ENCODE results near the gene TMC5. TPM values are rescaled to one million over a fixed set of nuclear protein-coding genes. Genes with fewer than 3 reads are reported as not detected.
"Not testable (repeated sequence)": the region's sequence is repeated elsewhere in the genome, so short reads cannot be mapped to it uniquely, and the experiment has no call there.

The TMC5 gene
- not detected in 2 replicates for total RNA-seq

- no peak for DNase-seq (ENCODE audit: low read depth, low spot score)
These were observed at the start of gene TMC5 for GRCh38 chr16:19417640-19418039. TMC5 (plus strand) TSS chr16:19417883; CDS start chr16:19440039, 22,156 bp downstream.

- not testable (repeated sequence) for DNase-seq (ENCODE audit: low read depth, low spot score)
These were observed 45.1 kb upstream of the TMC5 start for GRCh38 chr16:19372541-19372940.

GRCh38 chr16:19374402-19374801 is 43.3 kb upstream of the TMC5 start:
- no peak for DNase-seq (ENCODE audit: low read depth, low spot score)

GRCh38 chr16:19375561-19376158 is 42.0 kb upstream of the TMC5 start:
- peak; percentile 17 for DNase-seq (ENCODE audit: low read depth, low spot score)

- no peak for DNase-seq (ENCODE audit: low read depth, low spot score)
These were observed 39.8 kb upstream of the TMC5 start for GRCh38 chr16:19377864-19378263.

- no peak for DNase-seq (ENCODE audit: low read depth, low spot score)
These were observed 39.2 kb upstream of the TMC5 start for GRCh38 chr16:19378511-19378910.

- no peak for DNase-seq (ENCODE audit: low read depth, low spot score)
These were observed 37.8 kb upstream of the TMC5 start for GRCh38 chr16:19379838-19380237.

- DNase-seq (ENCODE audit: low read depth, low spot score) = no peak
These were observed 37.4 kb upstream of the TMC5 start for GRCh38 chr16:19380328-19380727.

- DNase-seq (ENCODE audit: low read depth, low spot score) = no peak
These were observed 35.4 kb upstream of the TMC5 start for GRCh38 chr16:19382084-19382801.

GRCh38 chr16:19382887-19383816 is 34.5 kb upstream of the TMC5 start:
- DNase-seq (ENCODE audit: low read depth, low spot score) = no peak

- DNase-seq (ENCODE audit: low read depth, low spot score) = no peak
These were observed 33.0 kb upstream of the TMC5 start for GRCh38 chr16:19384656-19385055.

- no peak for DNase-seq (ENCODE audit: low read depth, low spot score)
These were observed 31.2 kb upstream of the TMC5 start for GRCh38 chr16:19386525-19386924.

- DNase-seq (ENCODE audit: low read depth, low spot score) = no peak
These were observed 28.4 kb upstream of the TMC5 start for GRCh38 chr16:19389246-19389645.

- not testable (repeated sequence) for DNase-seq (ENCODE audit: low read depth, low spot score)
These were observed 26.4 kb upstream of the TMC5 start for GRCh38 chr16:19391185-19391776.

- DNase-seq (ENCODE audit: low read depth, low spot score) = no peak
These were observed 25.3 kb upstream of the TMC5 start for GRCh38 chr16:19392352-19392751.

- no peak for DNase-seq (ENCODE audit: low read depth, low spot score)
These were observed 24.2 kb upstream of the TMC5 start for GRCh38 chr16:19393226-19394111.

GRCh38 chr16:19395646-19396267 is 21.9 kb upstream of the TMC5 start:
- DNase-seq (ENCODE audit: low read depth, low spot score) = not testable (repeated sequence)

- DNase-seq (ENCODE audit: low read depth, low spot score) = no peak
These were observed 21.1 kb upstream of the TMC5 start for GRCh38 chr16:19396555-19397011.

- not testable (repeated sequence) for DNase-seq (ENCODE audit: low read depth, low spot score)
These were observed 20.3 kb upstream of the TMC5 start for GRCh38 chr16:19397373-19397772.

GRCh38 chr16:19400711-19401110 is 17.0 kb upstream of the TMC5 start:
- DNase-seq (ENCODE audit: low read depth, low spot score) = no peak

Measured in pulmonary artery endothelial cell (primary cell).